Activated CD4-positive, alpha-beta T cell treated with anti-CD3 and anti-CD28 coated beads for 36 hours (primary cell): ENCODE data around the gene SYNE4. TPM values are rescaled to one million over a fixed set of nuclear protein-coding genes. Genes with fewer than 3 reads are reported as not detected.

ENCODE experiments used
- ATAC-seq: fragments of 200-7000 bp; cut with Tn5 transposase; one replicate; pipeline ENCODE4 v1.10.0; 2021; ENCODE audit warnings: mild to moderate bottlenecking, moderate library complexity
- CTCF ChIA-PET: fragments of 350-600 bp; sonication (Branson Sonifier 250); formaldehyde crosslinking; loops from one replicate; lab custom pipeline; 2021; ENCODE audit warnings: antibody characterized with exemption; lab: Charles Lee
- POLR2A ChIA-PET: fragments of 350-600 bp; sonication (Branson Sonifier 250); formaldehyde crosslinking; loops from one replicate; lab custom pipeline; 2021; ENCODE audit warnings: antibody characterized with exemption, inconsistent platforms; lab: Charles Lee
- DNase-seq: peaks from one replicate; pipeline ENCODE4 v3.0.0-alpha.2; 2020
- H3K27ac Mint-ChIP-seq: one replicate; pipeline ENCODE4 v1.8.0; 2021; ENCODE audit warnings: mixed read lengths
- H3K27me3 Mint-ChIP-seq: one replicate; pipeline ENCODE4 v1.8.0; 2021; ENCODE audit warnings: mixed read lengths
- H3K36me3 Mint-ChIP-seq: one replicate; pipeline ENCODE4 v1.8.0; 2021; ENCODE audit warnings: low read depth, mixed read lengths
- H3K4me1 Mint-ChIP-seq: one replicate; pipeline ENCODE4 v1.8.0; 2021; ENCODE audit warnings: mixed read lengths
- H3K4me3 Mint-ChIP-seq: one replicate; pipeline ENCODE4 v1.8.0; 2021; ENCODE audit warnings: mild to moderate bottlenecking, moderate library complexity, mixed read lengths
- H3K9me3 Mint-ChIP-seq: one replicate; pipeline ENCODE4 v1.8.0; 2021; ENCODE audit warnings: low read depth, mixed read lengths
- intact Hi-C, 2 experiments: fragments of 100-400 bp; cut with DNase I in 1 of 2; cut with micrococcal nuclease in 1 of 2; formaldehyde crosslinking; loops; one replicate each; pipeline versions ENCODE4 v1.14.2 to v1.15.1; 2022 to 2024; cut with DNase I, micrococcal nuclease
- total RNA-seq, 2 experiments: library from RNA; stranded (reverse); gene quantifications; one replicate each; pipeline ENCODE4 v1.2.3, GENCODE V29; 2021

SYNE4 gene
- total RNA-seq, 2 experiments from 2014 or later, result 1.6 to 1.7 TPM

DNA sequence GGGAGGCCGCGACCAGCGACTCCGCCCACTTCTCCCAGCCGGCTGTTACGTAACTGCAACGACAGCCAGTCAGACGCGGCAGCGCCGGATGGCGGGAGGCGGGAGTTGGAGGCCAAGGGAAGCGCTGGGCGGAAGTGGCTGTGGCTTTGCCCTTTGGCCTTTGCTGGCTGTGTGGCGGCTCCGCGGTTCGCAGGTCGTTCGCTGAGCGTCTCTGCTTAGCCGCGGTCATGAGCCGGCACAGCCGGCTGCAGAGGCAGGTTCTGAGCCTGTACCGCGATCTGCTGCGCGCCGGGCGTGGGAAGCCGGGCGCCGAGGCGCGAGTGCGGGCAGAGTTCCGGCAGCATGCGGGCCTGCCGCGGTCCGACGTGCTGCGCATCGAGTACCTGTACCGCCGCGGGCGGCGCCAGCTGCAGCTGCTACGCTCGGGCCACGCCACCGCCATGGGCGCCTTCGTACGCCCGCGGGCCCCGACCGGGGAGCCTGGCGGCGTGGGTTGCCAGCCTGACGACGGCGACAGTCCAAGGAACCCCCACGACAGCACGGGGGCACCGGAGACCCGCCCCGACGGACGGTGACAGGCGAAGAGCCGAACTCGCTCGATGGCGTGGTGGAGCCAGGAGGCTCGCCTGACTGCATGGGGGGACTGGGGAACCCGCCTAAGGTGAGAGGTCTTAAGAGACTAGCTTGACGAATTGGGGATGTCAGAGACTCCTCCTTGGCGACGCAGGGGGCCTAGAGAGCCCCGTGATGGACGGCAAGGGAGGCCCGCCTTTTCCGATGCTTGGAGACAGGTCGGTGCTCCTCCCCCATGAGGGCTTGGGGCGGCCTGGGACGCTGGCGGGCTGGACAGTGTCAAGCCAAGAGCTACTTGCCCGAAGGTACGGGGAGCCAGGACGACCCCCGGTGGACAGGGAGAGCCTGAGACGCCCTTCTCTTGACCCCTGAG, 13.3 kb downstream of the SYNE4 start, which contains the start of gene SDHAF1:
SDHAF1 (plus strand) TSS at position 141 of the 946 bp plus-strand sequence; CDS start at position 228, 87 bp downstream.
- Mint-ChIP-seq H3K4me3 (peak within 1 kb of the TSS; percentile 94), H3K9me3 (no peaks in the 10 kb centered on the region), H3K27me3 (no peaks in the 10 kb centered on the region), H3K27ac (peak within 1 kb of the TSS; percentile 96), H3K36me3 (peaks cover 20% of the 10 kb centered on the region), H3K4me1 (peaks cover 34% of the 10 kb centered on the region)
- POLR2A ChIA-PET, result no interaction called here
- intact Hi-C loops, result loop anchor here (1.0 to 5.0 kb wide), 12 partner anchors 19 to 253 kb away; partner anchors contain the start of genes ALKBH6 (in 2 of the 2), THAP8 (in 2 of the 2), WDR62 (in 2 of the 2) and CAPNS1 (in 1 of the 2)
- DNase-seq (peak; percentile 98), ATAC-seq (peak; percentile 85)
- CTCF ChIA-PET, result interaction anchor here (0.5 to 1.4 kb wide), 4 partner anchors 17 to 1674 kb away, joined by 3 to 7 read pairs (median 4); partner anchors contain the start of gene ALKBH6

DNA sequence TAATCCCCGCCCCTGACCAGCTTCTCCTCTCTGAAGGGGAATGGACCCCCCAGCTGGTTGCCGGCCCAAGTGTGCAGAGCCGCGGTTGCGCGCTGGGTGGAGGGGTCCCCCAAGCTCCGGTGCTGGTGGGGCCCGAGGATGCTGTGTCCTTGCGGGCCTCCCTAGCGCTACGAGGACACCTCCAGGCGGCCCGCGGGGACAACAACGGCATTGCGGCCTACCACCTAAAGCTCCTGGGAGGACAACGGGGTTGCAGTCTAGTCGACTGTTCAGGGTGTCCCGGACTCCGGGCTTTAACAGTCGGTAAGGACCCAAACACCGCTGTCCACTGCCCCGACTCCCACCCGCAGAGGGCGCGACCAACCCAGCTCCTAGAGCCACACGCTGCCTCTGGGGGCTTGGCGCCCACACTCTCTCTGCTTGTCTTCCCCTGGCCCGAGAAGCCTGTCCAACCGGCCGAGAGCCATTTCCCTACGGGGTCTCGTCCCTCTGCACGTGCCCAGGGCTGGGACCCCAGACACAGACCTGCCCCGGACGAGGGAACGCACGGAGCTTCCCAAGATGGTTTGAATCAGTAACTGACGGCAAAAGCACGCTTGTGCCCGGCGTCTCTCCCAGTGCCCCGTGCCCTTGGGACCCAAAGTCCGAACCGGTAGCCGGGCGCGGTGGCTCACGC, 14.6 kb downstream of the SYNE4 start:
- Mint-ChIP-seq H3K4me3 (peak overlapping the region; percentile 94), H3K4me1 (peaks cover 26% of the 10 kb centered on the region), H3K27ac (peak overlapping the region; percentile 67), H3K27me3 (no peaks in the 10 kb centered on the region), H3K9me3 (no peaks in the 10 kb centered on the region), H3K36me3 (peaks cover 18% of the 10 kb centered on the region)
- ATAC-seq (no peak), DNase-seq (peak; percentile 51)
- ChIA-PET CTCF (interaction anchor here (1.1 to 1.4 kb wide), 4 partner anchors 18 to 254 kb away, joined by 4 to 7 read pairs (median 4); no protein-coding TSS in a partner anchor), POLR2A (no interaction called here)
- intact Hi-C loops, result loop anchor here in 1 of 2 experiments (2.0 kb wide), 1 partner anchor 35 kb away; no protein-coding TSS in a partner anchor

DNA sequence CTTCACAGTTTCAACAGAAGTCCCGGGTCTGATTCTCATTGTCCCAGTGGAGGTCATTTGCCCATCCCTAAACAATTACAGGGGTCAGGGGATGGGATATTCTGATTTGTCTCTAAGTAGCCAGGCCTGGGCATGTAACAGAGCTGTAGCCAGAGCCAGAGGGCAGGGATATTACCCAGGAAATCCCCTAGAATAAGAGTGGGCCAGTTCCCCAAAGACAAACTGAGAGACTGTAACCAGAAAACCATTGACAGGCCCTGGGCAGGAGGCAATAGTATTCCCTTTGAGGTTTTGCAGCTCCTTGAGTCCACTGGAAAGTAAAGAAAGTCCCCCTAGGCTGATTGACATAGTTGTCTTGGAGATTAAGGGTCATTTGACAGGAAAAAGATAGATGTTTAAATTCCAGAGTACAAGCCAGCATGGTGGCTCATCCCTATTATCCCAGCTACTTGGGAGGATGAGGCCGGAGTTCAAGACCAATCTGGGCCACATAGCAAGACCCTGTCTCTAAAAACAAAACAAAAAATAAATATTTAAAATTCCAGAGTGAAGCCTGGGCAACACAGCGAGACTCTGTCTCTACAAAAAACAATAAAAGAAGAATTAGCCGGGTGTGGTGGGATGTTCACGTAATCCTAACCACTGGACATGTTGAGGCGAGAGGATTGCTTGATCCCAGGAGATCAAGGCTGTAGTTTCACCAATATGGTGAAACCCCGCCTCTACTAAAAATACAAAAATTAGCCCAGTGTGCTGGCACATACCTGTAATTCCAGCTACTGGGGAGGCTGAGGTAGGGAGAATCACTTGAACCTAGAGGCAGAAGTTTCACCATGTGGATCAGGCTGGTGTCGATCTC, 15.5 kb downstream of the SYNE4 start:
- Mint-ChIP-seq H3K9me3 (no peaks in the 10 kb centered on the region), H3K27ac (no peak overlapping the region), H3K4me1 (peaks cover 26% of the 10 kb centered on the region), H3K36me3 (peaks cover 18% of the 10 kb centered on the region), H3K4me3 (no peak overlapping the region), H3K27me3 (no peaks in the 10 kb centered on the region)
- DNase-seq (no peak), ATAC-seq (no peak)
- ChIA-PET CTCF (interaction anchor here (1.2 to 1.3 kb wide), 2 partner anchors 31 to 62 kb away, joined by 4 read pairs; no protein-coding TSS in a partner anchor), POLR2A (no interaction called here)
- intact Hi-C loops, result no loop called here

DNA sequence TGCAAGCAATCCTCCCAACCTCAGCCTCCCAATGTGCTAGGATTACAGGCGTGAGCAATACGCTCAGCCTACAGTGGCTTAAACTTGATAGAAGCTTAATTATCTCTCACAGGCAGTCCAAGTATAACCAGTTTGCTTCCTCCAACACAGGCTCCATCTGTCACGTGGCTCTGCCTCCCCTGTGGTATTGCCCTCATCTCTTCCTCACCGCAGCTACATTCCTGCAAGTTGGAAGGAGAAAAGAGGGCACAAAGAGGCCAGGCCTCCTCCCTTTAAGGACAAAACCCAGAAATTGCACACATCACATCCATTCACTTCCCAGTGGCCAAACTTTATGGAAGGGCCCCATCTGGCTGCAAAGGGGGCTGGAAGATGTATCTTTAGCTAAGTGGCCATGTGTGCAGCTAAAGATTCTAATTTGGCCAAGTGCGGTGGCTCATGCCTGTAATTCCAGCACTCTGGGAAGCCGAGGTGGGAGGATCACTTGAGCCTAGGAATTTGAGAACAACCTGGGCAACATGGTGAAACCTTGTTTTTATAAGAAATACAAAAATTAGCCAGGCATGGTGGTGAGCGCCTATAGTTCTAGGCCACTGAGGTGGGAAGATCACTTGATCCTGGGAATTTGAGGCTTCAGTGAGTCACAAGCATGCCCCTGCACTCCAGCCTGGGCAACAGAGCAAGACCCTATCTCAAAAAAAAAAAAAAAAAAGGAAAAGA, 16.7 kb downstream of the SYNE4 start:
- no peak overlapping the region for H3K4me3 Mint-ChIP-seq
- H3K4me1 Mint-ChIP-seq, result peaks cover 18% of the 10 kb centered on the region
- no peaks in the 10 kb centered on the region for H3K9me3 Mint-ChIP-seq
- no peak for DNase-seq
- ChIA-PET POLR2A (interaction anchor here (0.9 kb wide), 1 partner anchor 74 kb away, joined by 4 read pairs; no protein-coding TSS in a partner anchor), CTCF (interaction anchor here (0.9 kb wide), 1 partner anchor 40 kb away, joined by 3 read pairs; no protein-coding TSS in a partner anchor)
- peaks cover 11% of the 10 kb centered on the region for H3K36me3 Mint-ChIP-seq
- H3K27me3 Mint-ChIP-seq, result peaks cover 4% of the 10 kb centered on the region
- no peak for ATAC-seq
- intact Hi-C loops, result no loop called here
- H3K27ac Mint-ChIP-seq, result no peak overlapping the region

DNA sequence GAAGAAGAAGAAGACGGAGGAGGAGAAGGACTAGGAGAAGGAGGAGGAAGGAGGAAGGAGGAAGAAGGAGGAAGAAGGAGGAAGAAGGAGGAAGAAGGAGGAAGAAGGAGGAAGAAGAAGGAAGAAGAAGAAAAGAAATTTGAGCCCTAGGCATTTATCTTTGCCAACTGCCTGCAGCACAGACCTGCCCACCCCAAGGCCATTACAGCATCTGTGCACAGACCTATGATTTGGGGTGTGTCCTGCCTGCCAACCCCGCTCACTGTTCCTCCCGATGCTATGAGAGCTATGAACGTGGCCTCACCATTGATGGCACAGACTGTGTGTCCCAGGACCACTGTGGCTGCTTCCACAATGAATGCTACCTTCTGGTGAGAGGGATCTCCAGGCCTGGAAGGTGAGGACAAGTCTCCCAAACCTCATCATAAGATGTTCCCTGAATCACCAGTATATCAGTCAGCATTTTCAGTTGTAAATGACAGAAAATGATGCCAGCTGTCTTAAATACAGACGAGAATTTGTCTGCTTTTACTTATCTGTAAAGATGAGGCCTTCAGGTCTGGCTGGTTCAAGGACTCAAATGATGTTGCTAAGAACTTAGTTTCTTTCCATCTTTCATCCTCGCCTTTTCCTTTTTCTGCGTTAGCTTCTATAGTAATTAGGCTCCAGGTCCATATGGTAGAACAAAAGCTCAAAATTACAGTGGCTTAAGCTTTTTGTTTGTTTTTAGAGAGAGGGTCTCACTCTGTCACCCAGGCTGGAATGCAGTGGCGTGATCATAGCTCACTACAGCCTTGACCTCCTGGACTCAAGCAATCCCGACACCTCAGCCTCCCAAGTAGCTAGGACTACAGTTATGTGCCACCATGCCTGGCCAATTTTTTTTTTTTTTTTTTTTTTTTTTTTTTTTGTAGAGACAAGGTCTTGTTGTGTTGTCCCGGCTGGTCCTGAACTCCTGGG, 17.6 kb downstream of the SYNE4 start:
- POLR2A ChIA-PET, result interaction anchor here (0.5 to 0.9 kb wide), 2 partner anchors 75 to 184 kb away, joined by 3 to 4 read pairs; no protein-coding TSS in a partner anchor

DNA sequence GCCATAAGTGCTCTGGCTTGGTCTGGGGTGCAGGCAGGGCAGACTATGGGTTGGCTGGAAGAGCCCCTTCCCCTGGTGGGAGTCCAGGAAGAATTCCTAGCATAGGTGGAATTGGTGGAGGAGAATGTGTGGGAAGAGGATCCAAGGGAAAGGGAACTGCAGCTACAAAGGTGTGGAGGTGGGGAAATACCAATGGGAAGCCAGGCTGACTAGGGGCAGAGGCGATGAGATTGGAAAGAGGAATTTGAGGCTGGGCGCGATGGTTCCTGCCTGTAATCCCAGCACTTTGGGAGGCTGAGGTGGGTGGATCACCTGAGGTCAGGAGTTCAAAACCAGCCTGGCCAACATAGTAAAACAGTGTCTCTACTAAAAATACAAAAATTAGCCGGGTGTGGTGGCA, 18.5 kb downstream of the SYNE4 start:
- Mint-ChIP-seq H3K27ac (no peak overlapping the region), H3K4me3 (no peak overlapping the region), H3K27me3 (peaks cover 18% of the 10 kb centered on the region), H3K4me1 (peaks cover 10% of the 10 kb centered on the region), H3K36me3 (no peaks in the 10 kb centered on the region), H3K9me3 (no peaks in the 10 kb centered on the region)
- DNase-seq (no peak), ATAC-seq (no peak)
- ChIA-PET CTCF (no interaction called here), POLR2A (no interaction called here)
- intact Hi-C loops, result no loop called here

More for the DNA sequence above, 17.6 kb downstream of the SYNE4 start:
- intact Hi-C loops, result no loop called here
- no peak for DNase-seq
- Mint-ChIP-seq H3K4me1 (peaks cover 15% of the 10 kb centered on the region), H3K9me3 (no peaks in the 10 kb centered on the region), H3K27me3 (peaks cover 9% of the 10 kb centered on the region), H3K4me3 (no peak overlapping the region), H3K27ac (no peak overlapping the region), H3K36me3 (peaks cover 4% of the 10 kb centered on the region)
- CTCF ChIA-PET, result interaction anchor here (0.9 kb wide), 1 partner anchor 40 kb away, joined by 3 read pairs; no protein-coding TSS in a partner anchor
- no peak for ATAC-seq

DNA sequence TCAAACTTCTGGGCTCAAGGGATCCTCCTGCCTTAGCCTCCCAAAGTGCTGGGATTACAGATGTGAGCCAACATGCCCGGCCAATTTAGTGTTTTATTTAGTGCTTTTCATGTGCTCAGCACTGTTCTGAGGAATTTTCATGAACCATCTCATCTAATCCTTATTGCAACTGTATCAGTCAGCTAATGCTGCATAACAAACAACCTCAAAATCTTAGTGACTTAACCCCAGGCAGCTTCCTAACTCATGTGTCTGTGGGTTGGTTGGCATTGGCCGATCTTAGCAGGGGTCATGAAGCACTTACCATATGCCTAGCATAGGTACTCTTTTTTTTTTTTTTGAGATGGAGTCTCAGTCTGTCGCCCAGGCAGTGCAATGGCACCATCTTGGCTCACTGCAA, 19.8 kb downstream of the SYNE4 start:
- no peak for ATAC-seq
- peaks cover 28% of the 10 kb centered on the region for H3K27me3 Mint-ChIP-seq
- H3K9me3 Mint-ChIP-seq, result no peaks in the 10 kb centered on the region
- H3K4me1 Mint-ChIP-seq, result peaks cover 5% of the 10 kb centered on the region
- H3K4me3 Mint-ChIP-seq, result no peak overlapping the region
- intact Hi-C loops, result no loop called here
- ChIA-PET CTCF (no interaction called here), POLR2A (no interaction called here)
- H3K36me3 Mint-ChIP-seq, result no peaks in the 10 kb centered on the region
- no peak overlapping the region for H3K27ac Mint-ChIP-seq
- no peak for DNase-seq

DNA sequence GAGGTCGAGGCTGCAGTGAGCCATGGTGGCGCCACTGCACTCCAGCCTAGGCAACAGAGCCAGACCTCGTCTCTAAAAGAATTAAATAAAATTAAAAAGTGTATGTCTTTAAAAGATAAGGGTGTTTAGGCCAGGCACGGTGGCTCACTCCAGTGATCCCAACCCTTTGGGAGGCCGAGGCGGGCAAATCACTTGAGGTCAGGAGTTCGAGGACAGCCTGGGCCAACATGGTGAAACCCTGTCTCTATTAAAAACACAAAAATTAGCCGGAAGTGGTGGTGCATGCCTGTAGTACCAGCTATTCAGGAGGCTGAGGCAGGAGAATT, 21.1 kb downstream of the SYNE4 start:
- CTCF ChIA-PET, result no interaction called here
- H3K9me3 Mint-ChIP-seq, result no peaks in the 10 kb centered on the region
- no peak overlapping the region for H3K4me3 Mint-ChIP-seq
- DNase-seq (no peak), ATAC-seq (no peak)
- intact Hi-C loops, result no loop called here
- peaks cover 35% of the 10 kb centered on the region for H3K27me3 Mint-ChIP-seq
- POLR2A ChIA-PET, result no interaction called here
- H3K27ac Mint-ChIP-seq, result no peak overlapping the region
- no peaks in the 10 kb centered on the region for H3K36me3 Mint-ChIP-seq
- peaks cover 5% of the 10 kb centered on the region for H3K4me1 Mint-ChIP-seq

DNA sequence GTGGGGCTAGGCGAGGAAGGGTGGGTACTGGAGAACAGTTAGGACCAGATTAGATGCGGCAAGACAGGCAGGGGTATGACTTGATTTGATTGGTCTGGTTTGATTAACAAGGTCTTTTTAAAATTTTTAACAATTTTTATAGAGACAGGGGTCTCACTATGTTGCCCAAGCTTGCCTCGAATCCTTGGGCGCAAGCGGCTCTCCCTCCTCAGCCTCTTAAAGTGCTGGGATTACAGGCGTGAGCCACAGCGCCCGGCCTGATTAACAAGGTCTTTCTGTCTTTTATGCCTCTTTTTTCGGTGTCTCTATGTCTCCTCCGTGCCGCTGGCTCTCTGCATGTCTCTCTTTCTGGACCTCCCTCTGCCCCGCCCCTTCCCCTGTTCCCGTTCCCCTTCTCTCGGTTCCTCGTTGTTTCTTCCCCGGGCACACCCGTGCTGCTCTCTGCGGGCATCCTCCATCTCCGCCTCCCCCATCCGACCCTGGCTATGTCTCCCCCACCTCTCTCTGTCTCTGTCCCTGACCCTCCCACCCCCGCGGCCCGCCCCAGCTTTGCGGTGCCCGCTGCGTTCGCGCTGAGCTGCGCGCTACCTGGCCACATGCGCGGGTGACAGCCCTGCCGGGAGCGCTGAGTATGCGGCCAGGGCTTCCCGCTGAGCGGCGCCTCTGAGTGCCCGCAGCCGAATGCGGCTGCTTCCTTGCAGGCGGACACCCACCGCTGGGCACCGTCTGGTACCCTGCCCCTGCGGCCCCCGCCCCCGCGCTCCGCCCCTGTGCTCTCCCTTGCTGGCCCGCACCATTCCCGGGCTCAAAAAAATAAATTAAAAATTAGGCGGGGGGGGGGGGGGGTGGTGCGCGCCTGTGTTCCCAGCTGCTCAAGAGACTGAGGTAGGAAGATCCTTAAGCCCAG, 21.7 kb downstream of the SYNE4 start:
- intact Hi-C loops, result no loop called here
- ChIA-PET CTCF (no interaction called here), POLR2A (no interaction called here)
- Mint-ChIP-seq H3K9me3 (no peaks in the 10 kb centered on the region), H3K4me1 (peaks cover 5% of the 10 kb centered on the region), H3K36me3 (no peaks in the 10 kb centered on the region), H3K27ac (no peak overlapping the region), H3K4me3 (peak overlapping the region; percentile 62), H3K27me3 (peaks cover 35% of the 10 kb centered on the region)
- DNase-seq (peak; percentile 55), ATAC-seq (peak; percentile 80)
